K562 (cell line): ENCODE results near the gene CLCN1. TPM values are rescaled to one million over a fixed set of nuclear protein-coding genes. Genes with fewer than 3 reads are reported as not detected.

Experiments
- BACH1 ChIP-seq: fragments of 200-800 bp; sonication (Bioruptor generic); IDR thresholded peaks from 2 replicates; pipeline ENCODE4 v1.6.1; 2016; ENCODE audit warnings: missing genetic modification characterization, missing compliant biosample characterization
- ELF1 ChIP-seq: fragments of 200-800 bp; sonication (Bioruptor generic); IDR thresholded peaks from 2 replicates; pipeline ENCODE4 v1.6.1; 2016; ENCODE audit warnings: missing genetic modification characterization, missing compliant biosample characterization
- ETV1 ChIP-seq: fragments of 450-650 bp; conservative IDR thresholded peaks from 2 replicates; pipeline ENCODE4 v1.6.1; 2016; ENCODE audit warnings: missing genetic modification characterization, control low read depth, low read depth, missing compliant biosample characterization
- FOS ChIP-seq: IDR thresholded peaks from 3 replicates; pipeline ENCODE4 v1.6.1; 2011; ENCODE audit not compliant: insufficient read length; ENCODE audit errors: extremely low read depth
- FOXJ3 ChIP-seq: sonication (generic); formaldehyde crosslinking; IDR thresholded peaks from 2 replicates; pipeline ENCODE4 v1.4.0; 2020; ENCODE audit warnings: mild to moderate bottlenecking, missing genetic modification reagents
- HNRNPUL1 ChIP-seq: fragments of 200-400 bp; formaldehyde crosslinking; IDR thresholded peaks from 2 replicates; pipeline ENCODE4 v1.6.1; 2017; ENCODE audit warnings: low read length
- KLF16 ChIP-seq: IDR thresholded peaks from 2 replicates; pipeline ENCODE4 v1.6.1; 2016; ENCODE audit warnings: antibody characterized with exemption
- MCM2 ChIP-seq: fragments of 450-650 bp; IDR thresholded peaks from 2 replicates; pipeline ENCODE4 v1.6.1; 2017; ENCODE audit warnings: low read depth, mild to moderate bottlenecking
- MCM7 ChIP-seq, 2 experiments: fragments of 450-650 bp; IDR thresholded peaks; 2 replicates each; pipeline ENCODE4 v1.6.1; 2016 to 2018
- MEF2A ChIP-seq: IDR thresholded peaks from 2 replicates; pipeline ENCODE4 v1.6.1; 2011; ENCODE audit warnings: low read depth, mild to moderate bottlenecking, low read length, moderate library complexity; ENCODE audit not compliant: control insufficient read depth
- PHF8 ChIP-seq: fragments of 200-600 bp; sonication (generic); IDR thresholded peaks from 2 replicates; pipeline ENCODE4 v1.6.1; 2012; ENCODE audit warnings: mixed run types, mild to moderate bottlenecking, inconsistent platforms, low read length, moderate library complexity, borderline replicate concordance
- POU5F1 ChIP-seq: fragments of 150-350 bp; IDR thresholded peaks from 2 replicates; pipeline ENCODE4 v1.6.1; 2014; ENCODE audit warnings: borderline replicate concordance, low read length, low read depth, mild to moderate bottlenecking; ENCODE audit not compliant: partially characterized antibody
- TFAM ChIP-seq: fragments of 250-450 bp; sonication (Bioruptor Pico); conservative IDR thresholded peaks from 2 replicates; pipeline ENCODE4 v1.5.0; 2021; ENCODE audit warnings: mild to moderate bottlenecking, moderate library complexity
- XRCC4 ChIP-seq: IDR thresholded peaks from one replicate; pipeline ENCODE4 v1.6.1; 2011; ENCODE audit not compliant: insufficient read depth, insufficient read length; ENCODE audit errors: extremely low read depth
- ZNF551 ChIP-seq: fragments of 250-450 bp; sonication (Bioruptor Pico); IDR thresholded peaks from 2 replicates; pipeline ENCODE4 v1.5.0; 2021; ENCODE audit warnings: mild to moderate bottlenecking, moderate library complexity
- ZNF695 ChIP-seq: fragments of 450-650 bp; formaldehyde crosslinking; IDR thresholded peaks from 2 replicates; pipeline ENCODE4 v1.4.0; 2020; ENCODE audit warnings: mild to moderate bottlenecking, moderate library complexity
- polyA plus RNA-seq, 8 experiments: library from polyadenylated mRNA; depleted of rRNA in 4 of 8; stranded (reverse) in 5 of 8; unstranded in 3 of 8; fragments of >200 nt; fragmentation: Nextera tagmentation in 2 of 8; fragmentation: Illumina TruSeq in 1 of 8; extraction: Ambion mirVana in 2 of 8; extraction: Trizol in 1 of 8; gene quantifications; 2 replicates each; pipeline versions ENCODE4 v1.2.1 to v1.2.3, GENCODE V29; 2011 to 2014; ENCODE audit warnings: inconsistent platforms in 1 of 8, missing spikeins in 1 of 8
- total RNA-seq, 7 experiments: library from RNA; depleted of rRNA in 6 of 7; stranded (reverse); fragments of >200 nt in 6 of 7; fragmentation: Illumina TruSeq in 2 of 7; extraction: Trizol in 2 of 7; gene quantifications; 2 replicates each; pipeline versions ENCODE4 v1.2.1 to v1.2.3, GENCODE V29; 2011 to 2021; ENCODE audit warnings: low replicate concordance in 1 of 7
- TF ChIP-seq, protein P1 (sequence below): IDR thresholded peaks from 3 replicates; pipeline ENCODE4 v1.6.1; 2011; ENCODE audit warnings: borderline replicate concordance, mild to moderate bottlenecking; ENCODE audit not compliant: insufficient read length, insufficient read depth
- TF ChIP-seq, protein P2 (sequence below): conservative IDR thresholded peaks from 2 replicates; pipeline ENCODE4 v1.6.1; 2011; ENCODE audit warnings: low read depth, mild to moderate bottlenecking, low read length; ENCODE audit not compliant: control insufficient read depth
- TF ChIP-seq, protein P3 (sequence below): IDR thresholded peaks from 2 replicates; pipeline ENCODE4 v1.6.1; 2014; ENCODE audit warnings: antibody characterized with exemption
- TF ChIP-seq, protein P4 (sequence below): fragments of 250-450 bp; sonication (Bioruptor Pico); IDR thresholded peaks from 2 replicates; pipeline ENCODE4 v1.4.0; 2020; ENCODE audit warnings: mild to moderate bottlenecking, moderate library complexity, borderline replicate concordance

Gene CLCN1
- total and polyA plus RNA-seq, 9 of the 15 experiments (the other 6 are each of a cell fraction or from before 2014, with no cell fraction given), result 0.01 to 0.11 (median 0.04) TPM; not detected in 4

DNA sequence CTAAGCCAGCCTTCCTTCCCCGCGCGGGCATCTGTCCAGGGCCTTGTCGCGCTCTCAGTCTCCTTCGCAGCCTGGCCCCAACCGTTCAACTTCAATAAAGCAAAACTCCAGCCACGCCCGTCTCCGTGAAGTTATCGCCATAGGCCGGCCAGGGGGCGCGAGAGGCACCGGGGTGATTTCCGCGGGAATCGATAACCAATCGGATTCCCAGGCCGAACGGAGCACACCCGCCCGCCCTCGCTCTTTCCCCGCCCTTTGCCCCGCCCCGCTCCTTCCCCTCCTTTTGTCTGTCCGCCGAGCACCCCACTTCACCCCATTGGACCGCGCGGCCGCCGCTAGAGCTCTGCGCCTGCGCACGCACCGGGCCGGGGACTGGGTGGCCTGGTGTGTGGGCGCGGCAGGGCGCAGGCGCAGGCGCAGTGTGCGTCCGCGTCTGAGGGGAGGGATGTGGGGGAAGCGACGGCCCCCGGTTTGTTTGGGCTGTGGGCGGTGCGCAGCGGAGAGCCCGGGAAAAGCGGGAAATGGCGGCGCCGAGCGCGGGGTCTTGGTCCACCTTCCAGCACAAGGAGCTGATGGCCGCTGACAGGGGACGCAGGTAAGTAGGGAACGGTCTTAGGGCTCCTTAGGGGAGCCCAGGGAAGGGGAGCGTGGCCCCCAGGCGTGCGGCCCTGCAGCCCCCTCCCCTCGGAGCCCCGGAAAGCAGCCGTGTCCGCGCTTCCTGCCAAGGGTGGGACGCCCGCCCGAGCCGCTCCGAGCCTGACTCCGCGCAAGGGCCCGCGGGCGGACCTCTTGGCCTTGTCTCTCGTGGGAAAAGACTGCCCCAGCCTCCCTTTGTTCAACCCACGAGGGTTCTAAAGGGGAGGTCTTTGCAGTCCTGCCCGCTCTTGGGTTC, 27.7 kb upstream of the CLCN1 start, which contains the start of gene CASP2 (continued):
- TF ChIP-seq FOS, result peak; percentile 2
- TF ChIP-seq KLF16, result peak; percentile 39; the same call in 1 of the 2 replicates
- TF ChIP-seq MCM2, result no peak
- peak; percentile 59 for TF ChIP-seq ELF1
- TF ChIP-seq MEF2A, result no peak
- no peak for TF ChIP-seq MCM7 (IDR thresholded peaks at IDR 0.05)
- no peak for TF ChIP-seq ZNF695 (CRISPR knock-in tag)
- TF ChIP-seq TFAM (CRISPR knock-in tag), result no peak
- TF ChIP-seq, protein P1, sequence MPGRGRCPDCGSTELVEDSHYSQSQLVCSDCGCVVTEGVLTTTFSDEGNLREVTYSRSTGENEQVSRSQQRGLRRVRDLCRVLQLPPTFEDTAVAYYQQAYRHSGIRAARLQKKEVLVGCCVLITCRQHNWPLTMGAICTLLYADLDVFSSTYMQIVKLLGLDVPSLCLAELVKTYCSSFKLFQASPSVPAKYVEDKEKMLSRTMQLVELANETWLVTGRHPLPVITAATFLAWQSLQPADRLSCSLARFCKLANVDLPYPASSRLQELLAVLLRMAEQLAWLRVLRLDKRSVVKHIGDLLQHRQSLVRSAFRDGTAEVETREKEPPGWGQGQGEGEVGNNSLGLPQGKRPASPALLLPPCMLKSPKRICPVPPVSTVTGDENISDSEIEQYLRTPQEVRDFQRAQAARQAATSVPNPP, result no peak
- TF ChIP-seq BACH1 (tag), result no peak
- TF ChIP-seq, protein P2, sequence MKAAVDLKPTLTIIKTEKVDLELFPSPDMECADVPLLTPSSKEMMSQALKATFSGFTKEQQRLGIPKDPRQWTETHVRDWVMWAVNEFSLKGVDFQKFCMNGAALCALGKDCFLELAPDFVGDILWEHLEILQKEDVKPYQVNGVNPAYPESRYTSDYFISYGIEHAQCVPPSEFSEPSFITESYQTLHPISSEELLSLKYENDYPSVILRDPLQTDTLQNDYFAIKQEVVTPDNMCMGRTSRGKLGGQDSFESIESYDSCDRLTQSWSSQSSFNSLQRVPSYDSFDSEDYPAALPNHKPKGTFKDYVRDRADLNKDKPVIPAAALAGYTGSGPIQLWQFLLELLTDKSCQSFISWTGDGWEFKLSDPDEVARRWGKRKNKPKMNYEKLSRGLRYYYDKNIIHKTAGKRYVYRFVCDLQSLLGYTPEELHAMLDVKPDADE, result peak; percentile 85
- peak; percentile 52 for TF ChIP-seq ETV1 (tag)
- TF ChIP-seq, protein P3, sequence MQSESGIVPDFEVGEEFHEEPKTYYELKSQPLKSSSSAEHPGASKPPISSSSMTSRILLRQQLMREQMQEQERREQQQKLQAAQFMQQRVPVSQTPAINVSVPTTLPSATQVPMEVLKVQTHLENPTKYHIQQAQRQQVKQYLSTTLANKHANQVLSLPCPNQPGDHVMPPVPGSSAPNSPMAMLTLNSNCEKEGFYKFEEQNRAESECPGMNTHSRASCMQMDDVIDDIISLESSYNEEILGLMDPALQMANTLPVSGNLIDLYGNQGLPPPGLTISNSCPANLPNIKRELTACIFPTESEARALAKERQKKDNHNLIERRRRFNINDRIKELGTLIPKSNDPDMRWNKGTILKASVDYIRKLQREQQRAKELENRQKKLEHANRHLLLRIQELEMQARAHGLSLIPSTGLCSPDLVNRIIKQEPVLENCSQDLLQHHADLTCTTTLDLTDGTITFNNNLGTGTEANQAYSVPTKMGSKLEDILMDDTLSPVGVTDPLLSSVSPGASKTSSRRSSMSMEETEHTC, result no peak
- TF ChIP-seq PHF8, result peak; percentile 99
- TF ChIP-seq FOXJ3 (CRISPR knock-in tag), result no peak
- no peak for TF ChIP-seq XRCC4
- TF ChIP-seq, protein P4, sequence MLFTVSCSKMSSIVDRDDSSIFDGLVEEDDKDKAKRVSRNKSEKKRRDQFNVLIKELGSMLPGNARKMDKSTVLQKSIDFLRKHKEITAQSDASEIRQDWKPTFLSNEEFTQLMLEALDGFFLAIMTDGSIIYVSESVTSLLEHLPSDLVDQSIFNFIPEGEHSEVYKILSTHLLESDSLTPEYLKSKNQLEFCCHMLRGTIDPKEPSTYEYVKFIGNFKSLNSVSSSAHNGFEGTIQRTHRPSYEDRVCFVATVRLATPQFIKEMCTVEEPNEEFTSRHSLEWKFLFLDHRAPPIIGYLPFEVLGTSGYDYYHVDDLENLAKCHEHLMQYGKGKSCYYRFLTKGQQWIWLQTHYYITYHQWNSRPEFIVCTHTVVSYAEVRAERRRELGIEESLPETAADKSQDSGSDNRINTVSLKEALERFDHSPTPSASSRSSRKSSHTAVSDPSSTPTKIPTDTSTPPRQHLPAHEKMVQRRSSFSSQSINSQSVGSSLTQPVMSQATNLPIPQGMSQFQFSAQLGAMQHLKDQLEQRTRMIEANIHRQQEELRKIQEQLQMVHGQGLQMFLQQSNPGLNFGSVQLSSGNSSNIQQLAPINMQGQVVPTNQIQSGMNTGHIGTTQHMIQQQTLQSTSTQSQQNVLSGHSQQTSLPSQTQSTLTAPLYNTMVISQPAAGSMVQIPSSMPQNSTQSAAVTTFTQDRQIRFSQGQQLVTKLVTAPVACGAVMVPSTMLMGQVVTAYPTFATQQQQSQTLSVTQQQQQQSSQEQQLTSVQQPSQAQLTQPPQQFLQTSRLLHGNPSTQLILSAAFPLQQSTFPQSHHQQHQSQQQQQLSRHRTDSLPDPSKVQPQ (CRISPR knock-in tag), result peak; percentile 48; the same call in 1 of the 2 replicates
- TF ChIP-seq HNRNPUL1, result no peak
- peak; percentile 80 for TF ChIP-seq POU5F1
- TF ChIP-seq ZNF551 (CRISPR knock-in tag), result no peak
